DND-41 (cell line): ENCODE results near the gene FAM13A.

Source experiments
- EZH2 ChIP-seq: IDR thresholded peaks from 3 replicates; pipeline ENCODE4 v1.6.1; 2012; ENCODE audit warnings: borderline replicate concordance, low read depth, mild to moderate bottlenecking, moderate library complexity, low read length, inconsistent platforms; ENCODE audit not compliant: severe bottlenecking
- TF ChIP-seq, protein P1 (sequence below): IDR thresholded peaks from 2 replicates; pipeline ENCODE4 v1.5.1; 2012; ENCODE audit warnings: borderline replicate concordance, low read length, moderate library complexity, mild to moderate bottlenecking; ENCODE audit not compliant: poor library complexity, severe bottlenecking; ENCODE audit errors: extremely low read depth

- TF ChIP-seq, protein P1, sequence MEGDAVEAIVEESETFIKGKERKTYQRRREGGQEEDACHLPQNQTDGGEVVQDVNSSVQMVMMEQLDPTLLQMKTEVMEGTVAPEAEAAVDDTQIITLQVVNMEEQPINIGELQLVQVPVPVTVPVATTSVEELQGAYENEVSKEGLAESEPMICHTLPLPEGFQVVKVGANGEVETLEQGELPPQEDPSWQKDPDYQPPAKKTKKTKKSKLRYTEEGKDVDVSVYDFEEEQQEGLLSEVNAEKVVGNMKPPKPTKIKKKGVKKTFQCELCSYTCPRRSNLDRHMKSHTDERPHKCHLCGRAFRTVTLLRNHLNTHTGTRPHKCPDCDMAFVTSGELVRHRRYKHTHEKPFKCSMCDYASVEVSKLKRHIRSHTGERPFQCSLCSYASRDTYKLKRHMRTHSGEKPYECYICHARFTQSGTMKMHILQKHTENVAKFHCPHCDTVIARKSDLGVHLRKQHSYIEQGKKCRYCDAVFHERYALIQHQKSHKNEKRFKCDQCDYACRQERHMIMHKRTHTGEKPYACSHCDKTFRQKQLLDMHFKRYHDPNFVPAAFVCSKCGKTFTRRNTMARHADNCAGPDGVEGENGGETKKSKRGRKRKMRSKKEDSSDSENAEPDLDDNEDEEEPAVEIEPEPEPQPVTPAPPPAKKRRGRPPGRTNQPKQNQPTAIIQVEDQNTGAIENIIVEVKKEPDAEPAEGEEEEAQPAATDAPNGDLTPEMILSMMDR: no peak
- no peak for TF ChIP-seq EZH2
Measured at GRCh38 chr4:88813013-88813412, 244.0 kb downstream of the FAM13A start.
